HuH-7.5 (cell line): ENCODE results near the gene PCDHA9.
"Not testable (repeated sequence)": the region's sequence is repeated elsewhere in the genome, so short reads cannot be mapped to it uniquely, and the experiment has no call there.

Experiments used
- DNase-seq: peaks from one replicate; pipeline ENCODE4 v3.0.0; 2011; ENCODE audit warnings: low spot score

PCDHA9 gene, protein sequence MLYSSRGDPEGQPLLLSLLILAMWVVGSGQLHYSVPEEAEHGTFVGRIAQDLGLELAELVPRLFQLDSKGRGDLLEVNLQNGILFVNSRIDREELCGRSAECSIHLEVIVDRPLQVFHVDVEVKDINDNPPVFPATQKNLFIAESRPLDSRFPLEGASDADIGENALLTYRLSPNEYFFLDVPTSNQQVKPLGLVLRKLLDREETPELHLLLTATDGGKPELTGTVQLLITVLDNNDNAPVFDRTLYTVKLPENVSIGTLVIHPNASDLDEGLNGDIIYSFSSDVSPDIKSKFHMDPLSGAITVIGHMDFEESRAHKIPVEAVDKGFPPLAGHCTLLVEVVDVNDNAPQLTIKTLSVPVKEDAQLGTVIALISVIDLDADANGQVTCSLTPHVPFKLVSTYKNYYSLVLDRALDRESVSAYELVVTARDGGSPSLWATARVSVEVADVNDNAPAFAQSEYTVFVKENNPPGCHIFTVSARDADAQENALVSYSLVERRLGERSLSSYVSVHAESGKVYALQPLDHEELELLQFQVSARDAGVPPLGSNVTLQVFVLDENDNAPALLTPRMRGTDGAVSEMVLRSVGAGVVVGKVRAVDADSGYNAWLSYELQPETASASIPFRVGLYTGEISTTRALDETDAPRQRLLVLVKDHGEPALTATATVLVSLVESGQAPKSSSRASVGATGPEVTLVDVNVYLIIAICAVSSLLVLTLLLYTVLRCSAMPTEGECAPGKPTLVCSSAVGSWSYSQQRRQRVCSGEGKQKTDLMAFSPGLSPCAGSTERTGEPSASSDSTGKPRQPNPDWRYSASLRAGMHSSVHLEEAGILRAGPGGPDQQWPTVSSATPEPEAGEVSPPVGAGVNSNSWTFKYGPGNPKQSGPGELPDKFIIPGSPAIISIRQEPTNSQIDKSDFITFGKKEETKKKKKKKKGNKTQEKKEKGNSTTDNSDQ

DNA sequence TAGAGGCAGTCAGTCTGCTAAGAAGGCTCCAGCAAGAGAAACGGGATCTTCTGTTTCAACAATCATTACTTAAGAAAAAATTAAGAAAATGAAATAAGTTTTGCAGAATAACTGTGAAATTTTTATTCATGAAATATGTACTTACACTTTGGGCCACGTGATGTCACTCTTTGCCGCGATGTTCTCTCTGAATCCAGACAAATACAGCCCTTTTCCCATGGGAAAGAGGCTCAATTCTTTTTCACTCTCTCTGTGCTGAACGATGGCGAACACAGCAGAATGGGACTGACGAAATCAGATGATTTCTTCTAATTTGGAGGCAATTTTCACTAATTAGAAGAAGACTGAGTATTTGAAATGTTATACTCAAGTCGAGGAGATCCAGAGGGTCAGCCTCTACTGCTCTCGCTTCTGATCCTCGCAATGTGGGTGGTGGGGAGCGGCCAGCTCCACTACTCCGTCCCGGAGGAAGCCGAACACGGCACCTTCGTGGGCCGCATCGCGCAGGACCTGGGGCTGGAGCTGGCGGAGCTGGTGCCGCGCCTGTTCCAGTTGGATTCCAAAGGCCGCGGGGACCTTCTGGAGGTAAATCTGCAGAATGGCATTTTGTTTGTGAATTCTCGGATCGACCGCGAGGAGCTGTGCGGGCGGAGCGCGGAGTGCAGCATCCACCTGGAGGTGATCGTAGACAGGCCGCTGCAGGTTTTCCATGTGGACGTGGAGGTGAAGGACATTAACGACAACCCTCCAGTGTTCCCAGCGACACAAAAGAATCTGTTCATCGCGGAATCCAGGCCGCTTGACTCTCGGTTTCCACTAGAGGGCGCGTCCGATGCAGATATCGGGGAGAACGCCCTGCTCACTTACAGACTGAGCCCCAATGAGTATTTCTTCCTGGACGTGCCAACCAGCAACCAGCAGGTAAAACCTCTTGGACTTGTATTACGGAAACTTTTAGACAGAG is at the start of gene PCDHA9:
Gene PCDHA9, plus strand, starts transcription at position 244 of the 964 bp plus-strand sequence. Its CDS starts 114 bp downstream, at position 358.
- DNase-seq: not testable (repeated sequence)

DNA sequence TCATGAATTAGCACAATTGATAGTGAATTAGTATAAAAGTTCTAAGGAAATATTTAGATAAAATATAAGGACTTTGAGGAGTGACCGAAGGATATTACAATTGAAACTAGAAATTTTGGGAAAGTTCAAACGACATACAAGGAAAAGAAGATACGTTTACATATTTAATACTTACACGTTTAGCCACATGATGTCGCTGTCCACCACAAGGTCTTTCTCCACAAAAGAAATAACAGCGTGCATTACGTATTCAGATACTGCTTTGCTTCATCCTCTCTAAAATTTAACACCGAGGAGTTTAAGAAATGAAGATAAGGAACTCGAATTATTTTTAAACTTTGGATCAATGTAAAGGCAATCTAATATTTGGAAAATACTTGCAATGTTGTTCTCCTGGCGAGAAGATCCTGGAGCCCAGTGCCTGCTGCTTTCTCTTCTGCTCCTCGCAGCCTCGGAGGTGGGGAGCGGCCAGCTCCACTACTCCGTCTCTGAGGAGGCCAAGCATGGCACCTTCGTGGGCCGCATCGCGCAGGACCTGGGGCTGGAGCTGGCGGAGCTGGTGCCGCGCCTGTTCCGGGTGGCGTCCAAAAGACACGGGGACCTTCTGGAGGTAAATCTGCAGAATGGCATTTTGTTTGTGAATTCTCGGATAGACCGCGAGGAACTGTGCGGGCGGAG is 47.2 kb upstream of the PCDHA9 start, which contains the start of gene PCDHA3:
Gene PCDHA3, plus strand, starts transcription at position 242 of the 678 bp plus-strand sequence.
- DNase-seq: no peak

- no peak for DNase-seq
Measured at GRCh38 chr5:140801494-140801841, 46.7 kb upstream of the PCDHA9 start.

DNA sequence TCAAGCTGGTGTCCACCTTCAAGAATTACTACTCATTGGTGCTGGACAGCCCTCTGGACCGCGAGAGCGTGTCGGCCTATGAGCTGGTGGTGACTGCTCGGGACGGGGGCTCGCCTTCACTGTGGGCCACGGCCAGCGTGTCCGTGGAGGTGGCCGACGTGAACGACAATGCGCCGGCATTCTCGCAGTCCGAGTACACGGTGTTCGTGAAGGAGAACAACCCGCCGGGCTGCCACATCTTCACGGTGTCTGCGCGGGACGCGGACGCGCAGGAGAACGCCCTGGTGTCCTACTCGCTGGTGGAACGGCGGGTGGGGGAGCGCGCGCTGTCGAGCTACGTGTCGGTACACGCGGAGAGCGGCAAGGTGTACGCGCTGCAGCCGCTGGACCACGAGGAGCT is 45.8 kb upstream of the PCDHA9 start:
- DNase-seq: not testable (repeated sequence)

DNA sequence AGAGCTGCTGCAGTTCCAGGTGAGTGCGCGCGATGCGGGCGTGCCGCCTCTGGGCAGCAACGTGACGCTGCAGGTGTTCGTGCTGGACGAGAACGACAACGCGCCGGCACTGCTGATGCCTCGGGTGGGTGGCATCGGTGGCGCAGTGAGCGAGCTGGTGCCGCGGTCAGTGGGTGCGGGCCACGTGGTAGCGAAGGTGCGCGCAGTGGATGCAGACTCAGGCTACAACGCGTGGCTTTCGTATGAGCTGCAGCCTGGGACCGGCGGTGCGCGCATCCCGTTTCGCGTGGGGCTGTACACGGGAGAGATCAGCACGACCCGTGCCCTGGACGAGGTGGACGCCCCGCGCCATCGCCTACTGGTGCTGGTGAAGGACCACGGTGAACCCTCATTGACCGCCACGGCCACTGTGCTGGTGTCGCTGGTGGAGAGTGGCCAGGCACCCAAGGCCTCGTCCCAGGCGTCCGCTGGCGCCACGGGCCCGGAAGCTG is 45.4 kb upstream of the PCDHA9 start:
- DNase-seq: no peak

DNA sequence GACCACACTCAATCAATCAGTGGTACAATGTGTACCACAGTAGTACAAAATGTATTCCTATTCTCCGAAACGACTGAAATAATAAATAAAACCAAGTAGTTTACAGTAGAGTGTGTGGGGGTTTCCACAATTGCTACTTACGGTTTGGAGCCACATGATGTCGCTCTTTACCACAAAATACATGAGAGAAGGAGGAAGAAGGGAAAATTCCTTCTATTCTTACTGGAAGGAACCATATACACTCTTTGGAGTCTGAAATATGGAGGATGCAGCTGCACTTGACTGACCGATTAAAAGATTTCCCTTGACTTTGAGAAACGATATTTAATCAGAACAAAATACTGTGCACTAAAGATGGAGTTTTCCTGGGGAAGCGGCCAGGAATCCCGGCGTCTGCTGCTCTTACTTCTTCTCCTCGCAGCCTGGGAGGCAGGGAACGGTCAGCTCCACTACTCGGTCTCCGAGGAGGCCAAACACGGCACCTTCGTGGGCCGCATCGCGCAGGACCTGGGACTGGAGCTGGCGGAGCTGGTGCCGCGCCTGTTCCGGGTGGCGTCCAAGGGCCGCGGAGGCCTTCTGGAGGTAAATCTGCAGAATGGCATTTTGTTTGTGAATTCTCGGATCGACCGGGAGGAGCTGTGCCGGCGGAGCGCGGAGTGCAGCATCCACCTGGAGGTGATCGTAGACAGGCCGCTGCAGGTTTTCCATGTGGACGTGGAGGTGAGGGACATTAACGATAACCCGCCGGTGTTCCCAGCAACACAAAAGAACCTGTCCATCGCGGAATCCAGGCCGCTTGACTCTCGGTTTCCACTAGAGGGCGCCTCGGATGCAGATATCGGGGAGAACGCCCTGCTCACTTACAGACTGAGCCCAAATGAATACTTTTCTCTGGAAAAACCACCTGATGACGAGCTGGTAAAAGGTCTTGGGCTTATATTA is 41.1 kb upstream of the PCDHA9 start, which contains the start of gene PCDHA4:
Gene PCDHA4, plus strand, starts transcription at position 235 of the 942 bp plus-strand sequence.
- DNase-seq: peak; percentile 55

DNA sequence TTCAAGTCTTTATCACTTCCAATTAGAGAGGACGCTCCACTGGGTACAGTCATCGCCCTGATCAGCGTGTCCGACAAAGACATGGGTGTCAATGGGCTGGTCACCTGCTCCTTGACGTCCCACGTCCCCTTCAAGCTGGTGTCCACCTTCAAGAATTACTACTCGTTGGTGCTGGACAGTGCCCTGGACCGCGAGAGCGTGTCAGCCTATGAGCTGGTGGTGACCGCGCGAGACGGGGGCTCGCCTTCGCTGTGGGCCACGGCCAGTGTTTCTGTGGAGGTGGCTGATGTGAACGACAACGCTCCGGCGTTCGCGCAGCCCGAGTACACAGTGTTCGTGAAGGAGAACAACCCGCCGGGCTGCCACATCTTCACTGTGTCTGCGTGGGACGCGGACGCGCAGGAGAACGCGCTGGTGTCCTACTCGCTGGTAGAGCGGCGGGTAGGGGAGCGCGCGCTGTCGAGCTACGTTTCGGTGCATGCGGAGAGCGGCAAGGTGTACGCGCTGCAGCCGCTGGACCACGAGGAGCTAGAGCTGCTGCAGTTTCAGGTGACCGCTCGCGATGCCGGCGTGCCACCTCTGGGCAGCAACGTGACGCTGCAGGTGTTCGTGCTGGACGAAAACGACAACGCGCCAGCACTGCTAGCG is 39.8 kb upstream of the PCDHA9 start:
- not testable (repeated sequence) for DNase-seq

DNA sequence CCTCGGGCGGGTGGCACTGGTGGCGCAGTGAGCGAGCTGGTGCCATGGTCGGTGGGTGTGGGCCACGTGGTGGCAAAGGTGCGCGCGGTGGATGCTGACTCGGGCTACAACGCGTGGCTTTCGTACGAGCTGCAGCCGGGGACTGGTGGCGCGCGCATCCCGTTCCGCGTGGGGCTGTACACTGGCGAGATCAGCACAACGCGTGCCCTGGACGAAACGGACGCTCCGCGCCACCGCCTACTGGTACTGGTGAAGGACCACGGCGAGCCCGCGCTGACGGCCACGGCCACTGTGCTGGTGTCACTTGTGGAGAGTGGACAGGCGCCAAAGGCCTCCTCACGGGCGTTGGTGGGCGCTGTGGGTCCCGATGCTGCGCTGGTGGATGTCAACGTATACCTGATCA is 39.3 kb upstream of the PCDHA9 start:
- DNase-seq: no peak

DNA sequence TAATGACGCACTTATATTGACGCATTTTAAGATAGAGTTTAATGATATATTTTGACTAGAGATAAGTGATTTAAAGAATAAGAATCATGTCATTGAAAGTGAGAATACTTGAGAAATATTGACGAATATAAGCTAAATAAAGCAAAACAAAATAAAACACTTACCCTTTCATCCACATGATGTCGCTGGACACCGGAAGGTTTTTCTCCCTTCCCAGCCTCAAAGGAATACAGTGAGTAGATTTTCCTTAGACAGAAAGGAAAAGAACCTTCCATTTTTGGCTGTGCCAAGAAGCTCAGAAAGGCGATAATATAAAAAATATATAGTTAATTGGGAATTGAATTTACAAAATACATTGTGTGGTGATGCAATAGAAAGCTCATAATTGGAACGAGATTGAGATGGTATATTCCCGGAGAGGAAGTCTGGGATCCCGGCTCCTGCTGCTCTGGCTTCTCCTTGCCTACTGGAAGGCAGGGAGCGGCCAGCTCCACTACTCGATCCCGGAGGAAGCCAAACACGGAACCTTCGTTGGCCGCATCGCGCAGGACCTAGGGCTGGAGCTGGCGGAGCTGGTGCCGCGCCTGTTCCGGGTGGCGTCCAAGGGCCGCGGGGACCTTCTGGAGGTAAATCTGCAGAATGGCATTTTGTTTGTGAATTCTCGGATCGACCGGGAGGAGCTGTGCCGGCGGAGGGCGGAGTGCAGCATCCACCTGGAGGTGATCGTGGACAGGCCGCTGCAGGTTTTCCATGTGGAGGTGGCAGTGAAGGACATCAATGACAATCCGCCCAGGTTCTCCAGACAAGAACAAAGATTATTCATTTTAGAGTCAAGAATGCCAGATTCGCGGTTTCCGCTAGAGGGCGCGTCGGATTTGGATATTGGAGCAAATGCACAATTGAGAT is 26.6 kb upstream of the PCDHA9 start, which contains the start of gene PCDHA5:
Gene PCDHA5, plus strand, starts transcription at position 239 of the 906 bp plus-strand sequence.
- peak; percentile 46 for DNase-seq

GRCh38 chr5:140822281-140822629 is 25.9 kb upstream of the PCDHA9 start:
- no peak for DNase-seq

- not testable (repeated sequence) for DNase-seq
Measured at GRCh38 chr5:140822969-140823368, 25.2 kb upstream of the PCDHA9 start.

DNA sequence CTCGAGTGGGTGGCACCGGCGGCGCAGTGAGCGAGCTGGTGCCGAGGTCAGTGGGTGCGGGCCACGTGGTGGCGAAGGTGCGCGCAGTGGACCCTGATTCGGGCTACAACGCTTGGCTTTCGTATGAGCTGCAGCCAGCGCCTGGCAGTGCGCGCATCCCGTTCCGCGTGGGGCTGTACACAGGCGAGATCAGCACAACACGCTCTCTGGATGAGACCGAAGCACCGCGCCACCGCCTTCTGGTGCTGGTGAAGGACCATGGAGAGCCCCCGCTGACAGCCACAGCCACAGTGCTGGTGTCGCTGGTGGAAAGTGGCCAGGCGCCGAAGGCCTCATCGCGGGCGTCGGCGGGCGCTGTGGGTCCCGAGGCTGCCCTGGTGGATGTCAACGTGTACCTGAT is 24.7 kb upstream of the PCDHA9 start:
- DNase-seq: no peak

- no peak for DNase-seq
Measured at GRCh38 chr5:140827704-140828361, 20.3 kb upstream of the PCDHA9 start, which contains the start of gene PCDHA6. Gene PCDHA6 (plus strand): TSS chr5:140827960. CDS start chr5:140828092, 132 bp downstream.

DNA sequence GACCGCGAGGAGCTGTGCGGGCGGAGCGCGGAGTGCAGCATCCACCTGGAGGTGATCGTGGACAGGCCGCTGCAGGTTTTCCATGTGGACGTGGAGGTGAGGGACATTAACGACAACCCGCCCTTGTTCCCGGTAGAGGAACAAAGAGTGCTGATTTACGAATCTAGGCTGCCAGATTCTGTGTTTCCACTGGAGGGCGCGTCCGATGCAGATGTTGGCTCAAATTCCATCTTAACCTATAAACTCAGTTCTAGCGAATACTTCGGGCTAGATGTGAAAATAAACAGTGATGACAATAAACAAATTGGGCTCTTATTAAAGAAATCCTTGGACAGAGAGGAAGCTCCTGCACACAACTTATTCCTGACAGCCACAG is 19.8 kb upstream of the PCDHA9 start:
- DNase-seq: no peak

GRCh38 chr5:140829511-140830501 is 18.4 kb upstream of the PCDHA9 start:
- not testable (repeated sequence) for DNase-seq

DNA sequence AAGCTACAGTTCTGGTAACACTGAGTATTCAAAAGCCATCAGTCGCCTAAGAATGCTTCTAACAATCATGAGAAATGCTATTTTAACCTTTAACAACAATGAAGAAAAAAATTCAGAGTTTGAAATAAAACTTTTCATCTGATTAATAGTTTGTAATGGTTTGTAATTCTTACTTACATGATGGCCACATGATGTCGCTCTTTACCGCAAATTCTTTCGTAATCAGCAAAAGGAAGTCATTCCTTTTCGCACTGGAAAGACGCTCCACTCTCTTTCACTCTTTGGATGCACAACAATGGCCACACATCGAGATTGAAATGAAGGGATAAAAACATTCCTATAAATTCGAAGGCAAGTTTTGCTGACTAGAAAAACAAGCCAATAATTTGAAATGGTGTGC is 14.2 kb upstream of the PCDHA9 start, which contains the start of gene PCDHA7:
Gene PCDHA7, plus strand, starts transcription at position 277 of the 400 bp plus-strand sequence. Its CDS starts 115 bp downstream, at position 392.
- no peak for DNase-seq
